ENCODE results near the gene XRN2.

GRCh38 chr20:21336455-21337151, 33.5 kb downstream of the XRN2 start:
- TF ChIP-seq EZH2 (IDR thresholded peaks at IDR 0.05) (no peak), CTCF (IDR thresholded peaks at IDR 0.05) (no peak)
